GM12878 (cell line): ENCODE results near the gene SNTA1. TPM values are rescaled to one million over a fixed set of nuclear protein-coding genes. Genes with fewer than 3 reads are reported as not detected.

ENCODE experiments used
- DPF2 ChIP-seq: fragments of 450-650 bp; IDR thresholded peaks from 2 replicates; pipeline ENCODE4 v1.6.1; 2017; ENCODE audit warnings: mild to moderate bottlenecking
- MYC ChIP-seq: IDR thresholded peaks from 2 replicates; pipeline ENCODE4 v1.6.1; 2011; ENCODE audit warnings: mild to moderate bottlenecking, low read length, moderate library complexity, inconsistent platforms; ENCODE audit not compliant: insufficient read depth, insufficient replicate concordance, insufficient read length, severe bottlenecking
- POLR2AphosphoS2 ChIP-seq: IDR thresholded peaks from 2 replicates; pipeline ENCODE4 v1.6.1; 2011; ENCODE audit warnings: low read depth, mild to moderate bottlenecking, low read length, improper control_type of control experiment, moderate library complexity
- RELA ChIP-seq: fragments of 450-650 bp; IDR thresholded peaks from 2 replicates; pipeline ENCODE4 v1.8.0; 2014; ENCODE audit warnings: borderline replicate concordance; ENCODE audit not compliant: partially characterized antibody
- RUNX3 ChIP-seq: IDR thresholded peaks from 2 replicates; pipeline ENCODE4 v1.6.1; 2012; ENCODE audit warnings: low read length, inconsistent platforms
- SIN3A ChIP-seq: IDR thresholded peaks from 2 replicates; pipeline ENCODE4 v1.6.1; 2012; ENCODE audit warnings: low read depth, low read length, improper control_type of control experiment
- SMAD1 ChIP-seq: fragments of 450-650 bp; IDR thresholded peaks from 2 replicates; pipeline ENCODE4 v1.6.1; 2018; ENCODE audit warnings: mild to moderate bottlenecking, low read depth; ENCODE audit not compliant: partially characterized antibody
- SP1 ChIP-seq: IDR thresholded peaks from one replicate; pipeline ENCODE4 v1.6.1; 2011; ENCODE audit warnings: low read depth, low read length
- SREBF2 ChIP-seq: IDR thresholded peaks from 2 replicates; pipeline ENCODE4 v1.6.1; 2012; ENCODE audit warnings: mild to moderate bottlenecking, low read length
- SRF ChIP-seq, 2 experiments: IDR thresholded peaks; 2 replicates each; pipeline ENCODE4 v1.6.1; 2011; ENCODE audit warnings: low read depth in 2 of 2, low read length in 2 of 2, mild to moderate bottlenecking in 1 of 2, moderate library complexity in 1 of 2
- STAT1 ChIP-seq: fragments of 450-650 bp; conservative IDR thresholded peaks from 2 replicates; pipeline ENCODE4 v1.6.1; 2014; ENCODE audit warnings: antibody characterized with exemption, mild to moderate bottlenecking
- TAF1 ChIP-seq: IDR thresholded peaks from 2 replicates; pipeline ENCODE4 v1.6.1; 2011; ENCODE audit warnings: mild to moderate bottlenecking, low read depth, low read length, borderline replicate concordance
- WRNIP1 ChIP-seq: IDR thresholded peaks from 2 replicates; pipeline ENCODE4 v1.6.1; 2011; ENCODE audit warnings: low read depth, low read length, improper control_type of control experiment, borderline replicate concordance
- ZNF217 ChIP-seq: fragments of 450-650 bp; IDR thresholded peaks from 2 replicates; pipeline ENCODE4 v1.6.1; 2017; ENCODE audit warnings: antibody characterized with exemption, mild to moderate bottlenecking
- ZNF274 ChIP-seq: IDR thresholded peaks from one replicate; pipeline ENCODE4 v1.8.0; 2011; ENCODE audit not compliant: insufficient read length, insufficient read depth
- polyA plus RNA-seq, 11 experiments: library from polyadenylated mRNA; depleted of rRNA in 4 of 11; unstranded in 6 of 11; stranded (reverse) in 5 of 11; fragments of >200 nt; fragmentation: Nextera tagmentation in 4 of 11; fragmentation: Illumina TruSeq in 1 of 11; extraction: Ambion mirVana in 4 of 11; extraction: Trizol in 1 of 11; gene quantifications; 1 replicate in 1 of 11; 2 replicates in 10 of 11; pipeline versions ENCODE4 v1.2.1 to v1.2.3, GENCODE V29; 2011 to 2016; ENCODE audit warnings: inconsistent platforms in 2 of 11, missing spikeins in 2 of 11, low read depth in 1 of 11
- total RNA-seq, 4 experiments: library from RNA; depleted of rRNA in 3 of 4; stranded (reverse); fragments of >200 nt in 3 of 4; fragmentation: Illumina TruSeq in 1 of 4; extraction: Trizol in 1 of 4; gene quantifications; 2 replicates each; pipeline versions ENCODE4 v1.2.1 to v1.2.3, GENCODE V29; 2013 to 2021
- TF ChIP-seq, protein P1 (sequence below): fragments of 450-650 bp; IDR thresholded peaks from 2 replicates; pipeline ENCODE4 v1.6.1; 2017; ENCODE audit warnings: mild to moderate bottlenecking, low read depth, inconsistent platforms; ENCODE audit not compliant: poor library complexity, severe bottlenecking
- TF ChIP-seq, protein P2 (sequence below): IDR thresholded peaks from 2 replicates; pipeline ENCODE4 v1.6.1; 2012; ENCODE audit warnings: low read depth, low read length, improper control_type of control experiment
- TF ChIP-seq, protein P3 (sequence below): IDR thresholded peaks from 2 replicates; pipeline ENCODE4 v1.6.1; 2012; ENCODE audit warnings: low read depth, low read length, improper control_type of control experiment
- TF ChIP-seq, protein P4 (sequence below): fragments of 450-650 bp; IDR thresholded peaks from 2 replicates; pipeline ENCODE4 v1.6.1; 2018; ENCODE audit warnings: borderline replicate concordance, mild to moderate bottlenecking; ENCODE audit not compliant: partially characterized antibody
- TF ChIP-seq, protein P5 (sequence below): fragments of 450-650 bp; IDR thresholded peaks from 2 replicates; pipeline ENCODE4 v1.6.1; 2018; ENCODE audit warnings: mild to moderate bottlenecking, low read depth, moderate library complexity; ENCODE audit not compliant: partially characterized antibody

SNTA1 gene
- total and polyA plus RNA-seq, 10 of the 15 experiments (the other 5 are each of a cell fraction or from before 2014, with no cell fraction given): 0.26 to 5.1 (median 1.8) TPM

DNA sequence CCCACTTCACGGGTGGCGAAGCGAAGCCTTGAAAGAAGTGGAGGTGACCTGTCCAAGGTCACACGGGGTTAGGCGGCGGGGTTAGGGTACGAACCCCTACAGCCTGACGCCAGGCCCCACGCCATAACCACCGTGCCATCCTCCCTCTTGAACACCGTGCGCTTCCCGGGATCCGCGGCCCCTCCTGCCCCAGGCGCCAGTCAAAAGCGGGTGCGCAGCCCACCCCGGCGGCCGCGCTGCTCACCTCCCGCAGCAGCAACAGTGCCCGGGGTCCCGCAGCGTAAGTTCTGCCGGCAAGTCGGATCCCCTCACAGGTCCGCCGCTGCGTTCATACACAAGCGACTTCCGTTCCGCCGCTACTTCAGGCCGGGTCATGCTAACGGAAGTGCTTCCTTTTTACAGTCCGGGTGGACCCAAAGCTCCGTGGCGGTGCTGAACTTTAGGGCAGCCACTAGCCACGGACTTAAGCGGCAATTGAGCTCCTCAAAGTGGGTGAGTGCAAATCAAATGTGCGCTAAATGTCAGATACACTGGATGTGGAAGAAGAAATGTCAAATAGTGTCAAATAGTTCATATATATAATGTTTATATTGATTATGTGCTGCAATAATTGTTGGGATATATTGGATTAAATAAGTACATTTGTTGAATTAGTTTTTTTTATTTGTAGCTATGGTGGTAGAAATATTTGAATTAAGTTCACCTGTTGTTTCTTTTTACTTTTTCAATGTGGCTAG lies 42.2 kb downstream of the SNTA1 start, which contains the start of gene CDK5RAP1 (continued):
- TF ChIP-seq, protein P1, sequence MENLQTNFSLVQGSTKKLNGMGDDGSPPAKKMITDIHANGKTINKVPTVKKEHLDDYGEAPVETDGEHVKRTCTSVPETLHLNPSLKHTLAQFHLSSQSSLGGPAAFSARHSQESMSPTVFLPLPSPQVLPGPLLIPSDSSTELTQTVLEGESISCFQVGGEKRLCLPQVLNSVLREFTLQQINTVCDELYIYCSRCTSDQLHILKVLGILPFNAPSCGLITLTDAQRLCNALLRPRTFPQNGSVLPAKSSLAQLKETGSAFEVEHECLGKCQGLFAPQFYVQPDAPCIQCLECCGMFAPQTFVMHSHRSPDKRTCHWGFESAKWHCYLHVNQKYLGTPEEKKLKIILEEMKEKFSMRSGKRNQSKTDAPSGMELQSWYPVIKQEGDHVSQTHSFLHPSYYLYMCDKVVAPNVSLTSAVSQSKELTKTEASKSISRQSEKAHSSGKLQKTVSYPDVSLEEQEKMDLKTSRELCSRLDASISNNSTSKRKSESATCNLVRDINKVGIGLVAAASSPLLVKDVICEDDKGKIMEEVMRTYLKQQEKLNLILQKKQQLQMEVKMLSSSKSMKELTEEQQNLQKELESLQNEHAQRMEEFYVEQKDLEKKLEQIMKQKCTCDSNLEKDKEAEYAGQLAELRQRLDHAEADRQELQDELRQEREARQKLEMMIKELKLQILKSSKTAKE: peak; percentile 57
- no peak for TF ChIP-seq ZNF274
- TF ChIP-seq SP1: peak; percentile 67
- TF ChIP-seq, protein P2, sequence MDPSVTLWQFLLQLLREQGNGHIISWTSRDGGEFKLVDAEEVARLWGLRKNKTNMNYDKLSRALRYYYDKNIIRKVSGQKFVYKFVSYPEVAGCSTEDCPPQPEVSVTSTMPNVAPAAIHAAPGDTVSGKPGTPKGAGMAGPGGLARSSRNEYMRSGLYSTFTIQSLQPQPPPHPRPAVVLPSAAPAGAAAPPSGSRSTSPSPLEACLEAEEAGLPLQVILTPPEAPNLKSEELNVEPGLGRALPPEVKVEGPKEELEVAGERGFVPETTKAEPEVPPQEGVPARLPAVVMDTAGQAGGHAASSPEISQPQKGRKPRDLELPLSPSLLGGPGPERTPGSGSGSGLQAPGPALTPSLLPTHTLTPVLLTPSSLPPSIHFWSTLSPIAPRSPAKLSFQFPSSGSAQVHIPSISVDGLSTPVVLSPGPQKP: peak; percentile 78
- TF ChIP-seq SMAD1: no peak
- 0 out of 2 replicates have a peak, but pooled peaks have one; percentile 29 for TF ChIP-seq DPF2
- TF ChIP-seq RELA: peak; percentile 86
- TF ChIP-seq MYC: no peak
- TF ChIP-seq ZNF217: no peak
- peak; percentile 92; the same call in 1 of the 2 replicates for TF ChIP-seq STAT1
- TF ChIP-seq SRF (IDR thresholded peaks at IDR 0.05; ENCODE audit: low read depth in 2 of 2, low read length in 2 of 2): peak in 1 of 2 experiments; percentile 92; a peak in 2 of 4 replicates
- TF ChIP-seq TAF1: peak; percentile 92
- peak; percentile 95 for TF ChIP-seq SIN3A
- TF ChIP-seq, protein P3, sequence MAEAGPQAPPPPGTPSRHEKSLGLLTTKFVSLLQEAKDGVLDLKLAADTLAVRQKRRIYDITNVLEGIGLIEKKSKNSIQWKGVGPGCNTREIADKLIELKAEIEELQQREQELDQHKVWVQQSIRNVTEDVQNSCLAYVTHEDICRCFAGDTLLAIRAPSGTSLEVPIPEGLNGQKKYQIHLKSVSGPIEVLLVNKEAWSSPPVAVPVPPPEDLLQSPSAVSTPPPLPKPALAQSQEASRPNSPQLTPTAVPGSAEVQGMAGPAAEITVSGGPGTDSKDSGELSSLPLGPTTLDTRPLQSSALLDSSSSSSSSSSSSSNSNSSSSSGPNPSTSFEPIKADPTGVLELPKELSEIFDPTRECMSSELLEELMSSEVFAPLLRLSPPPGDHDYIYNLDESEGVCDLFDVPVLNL: peak; percentile 79
- TF ChIP-seq WRNIP1: peak; percentile 88; the same call in 1 of the 2 replicates
- peak; percentile 74 for TF ChIP-seq POLR2AphosphoS2
- peak; percentile 73 for TF ChIP-seq RUNX3
- TF ChIP-seq, protein P4, sequence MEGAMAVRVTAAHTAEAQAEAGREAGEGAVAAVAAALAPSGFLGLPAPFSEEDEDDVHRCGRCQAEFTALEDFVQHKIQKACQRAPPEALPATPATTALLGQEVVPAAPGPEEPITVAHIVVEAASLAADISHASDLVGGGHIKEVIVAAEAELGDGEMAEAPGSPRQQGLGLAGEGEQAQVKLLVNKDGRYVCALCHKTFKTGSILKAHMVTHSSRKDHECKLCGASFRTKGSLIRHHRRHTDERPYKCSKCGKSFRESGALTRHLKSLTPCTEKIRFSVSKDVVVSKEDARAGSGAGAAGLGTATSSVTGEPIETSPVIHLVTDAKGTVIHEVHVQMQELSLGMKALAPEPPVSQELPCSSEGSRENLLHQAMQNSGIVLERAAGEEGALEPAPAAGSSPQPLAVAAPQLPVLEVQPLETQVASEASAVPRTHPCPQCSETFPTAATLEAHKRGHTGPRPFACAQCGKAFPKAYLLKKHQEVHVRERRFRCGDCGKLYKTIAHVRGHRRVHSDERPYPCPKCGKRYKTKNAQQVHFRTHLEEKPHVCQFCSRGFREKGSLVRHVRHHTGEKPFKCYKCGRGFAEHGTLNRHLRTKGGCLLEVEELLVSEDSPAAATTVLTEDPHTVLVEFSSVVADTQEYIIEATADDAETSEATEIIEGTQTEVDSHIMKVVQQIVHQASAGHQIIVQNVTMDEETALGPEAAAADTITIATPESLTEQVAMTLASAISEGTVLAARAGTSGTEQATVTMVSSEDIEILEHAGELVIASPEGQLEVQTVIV: peak; percentile 25
- TF ChIP-seq, protein P5, sequence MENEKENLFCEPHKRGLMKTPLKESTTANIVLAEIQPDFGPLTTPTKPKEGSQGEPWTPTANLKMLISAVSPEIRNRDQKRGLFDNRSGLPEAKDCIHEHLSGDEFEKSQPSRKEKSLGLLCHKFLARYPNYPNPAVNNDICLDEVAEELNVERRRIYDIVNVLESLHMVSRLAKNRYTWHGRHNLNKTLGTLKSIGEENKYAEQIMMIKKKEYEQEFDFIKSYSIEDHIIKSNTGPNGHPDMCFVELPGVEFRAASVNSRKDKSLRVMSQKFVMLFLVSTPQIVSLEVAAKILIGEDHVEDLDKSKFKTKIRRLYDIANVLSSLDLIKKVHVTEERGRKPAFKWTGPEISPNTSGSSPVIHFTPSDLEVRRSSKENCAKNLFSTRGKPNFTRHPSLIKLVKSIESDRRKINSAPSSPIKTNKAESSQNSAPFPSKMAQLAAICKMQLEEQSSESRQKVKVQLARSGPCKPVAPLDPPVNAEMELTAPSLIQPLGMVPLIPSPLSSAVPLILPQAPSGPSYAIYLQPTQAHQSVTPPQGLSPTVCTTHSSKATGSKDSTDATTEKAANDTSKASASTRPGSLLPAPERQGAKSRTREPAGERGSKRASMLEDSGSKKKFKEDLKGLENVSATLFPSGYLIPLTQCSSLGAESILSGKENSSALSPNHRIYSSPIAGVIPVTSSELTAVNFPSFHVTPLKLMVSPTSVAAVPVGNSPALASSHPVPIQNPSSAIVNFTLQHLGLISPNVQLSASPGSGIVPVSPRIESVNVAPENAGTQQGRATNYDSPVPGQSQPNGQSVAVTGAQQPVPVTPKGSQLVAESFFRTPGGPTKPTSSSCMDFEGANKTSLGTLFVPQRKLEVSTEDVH: peak; percentile 97
- peak; percentile 71 for TF ChIP-seq SREBF2
